ENCODE data around the gene HCRT. TPM values are rescaled to one million over a fixed set of nuclear protein-coding genes. Genes with fewer than 3 reads are reported as not detected.

The HCRT gene
- total and polyA plus RNA-seq, 5 donors = not detected

- Histone ChIP-seq H3K4me3 (ENCODE audit: low read length) (no peak overlapping the region), H3K27me3 (ENCODE audit: control insufficient read depth, insufficient read depth) (no peaks in the 10 kb centered on the region), H3K9me3 (ENCODE audit: control insufficient read depth, low read length) (no peaks in the 10 kb centered on the region), H3K4me1 (ENCODE audit: control insufficient read depth, insufficient read depth, low read length) (peaks cover 4% of the 10 kb centered on the region), H3K27ac (ENCODE audit: low read length) (no peak overlapping the region)
- ATAC-seq (no peak), DNase-seq (no peak)
- 93% methylated on average over 8 of the region's 8 CpGs for WGBS
- intact Hi-C loops (cut with DNase I) = no loop called here
These were observed 12.4 kb upstream of the HCRT start for GRCh38 chr17:42197564-42198156.

DNA sequence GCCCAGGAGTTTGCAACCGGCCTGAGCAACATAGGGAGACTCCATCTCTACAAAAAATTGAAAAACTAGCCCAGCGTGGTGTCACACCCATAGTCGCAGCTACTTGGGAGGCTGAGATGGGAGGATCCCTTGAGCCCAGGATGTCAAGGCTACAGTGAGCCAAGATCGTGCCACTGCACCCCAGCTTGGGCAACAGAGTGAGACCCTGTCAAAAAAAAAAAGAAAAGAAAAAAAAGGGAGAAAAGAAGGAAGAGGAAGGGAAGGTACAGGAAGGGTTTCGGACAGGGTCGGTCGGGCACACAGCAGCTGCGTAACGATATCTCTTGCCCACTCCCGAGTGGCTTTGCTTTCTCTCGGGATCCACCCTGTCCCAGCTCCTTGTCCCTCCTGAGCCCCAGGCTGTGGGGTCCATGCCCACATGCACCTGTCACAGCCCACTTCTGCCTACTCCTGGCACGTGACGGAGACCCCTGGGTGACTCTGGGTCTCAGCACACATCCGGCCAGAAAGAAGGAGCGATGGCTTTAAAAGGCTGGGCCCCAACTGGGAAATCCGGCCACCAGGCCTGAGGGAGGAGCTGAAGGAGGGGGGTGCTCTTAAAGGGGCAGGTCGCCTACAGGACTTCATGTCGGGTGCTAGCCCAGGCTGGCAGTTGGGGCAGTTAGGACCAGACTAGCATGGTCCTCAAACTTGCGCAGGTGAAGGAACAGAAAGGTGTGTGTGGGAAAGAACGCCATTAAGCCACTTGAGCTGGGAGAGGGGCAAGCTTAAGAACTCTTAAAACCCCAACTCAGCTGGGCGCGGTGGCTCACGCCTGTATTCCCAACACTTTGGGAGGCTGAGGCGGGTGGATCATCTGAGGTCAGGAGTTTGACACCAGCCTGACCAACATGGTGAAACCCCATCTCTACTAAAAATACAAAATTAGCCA lies 9.0 kb upstream of the HCRT start, which contains the start of gene GHDC:
Gene GHDC, minus strand, starts transcription at position 526 of the 931 bp plus-strand sequence. CDS start 913 bp downstream, outside the sequence.
- intact Hi-C loops (cut with DNase I) = no loop called here
- peak; percentile 85 to 93 (median 91) for DNase-seq
- ATAC-seq = peak; percentile 96
- 24% methylated on average over 24 of the region's 24 CpGs for WGBS
- H3K4me3 ChIP-seq (ENCODE audit: low read length) = peak within 1 kb of the TSS; percentile 88
- no peaks in the 10 kb centered on the region for H3K9me3 ChIP-seq (ENCODE audit: control insufficient read depth, low read length)
- H3K27me3 ChIP-seq (ENCODE audit: control insufficient read depth, insufficient read depth) = no peaks in the 10 kb centered on the region
- peak within 1 kb of the TSS; percentile 97 for H3K27ac ChIP-seq (ENCODE audit: low read length)
- H3K4me1 ChIP-seq (ENCODE audit: control insufficient read depth, insufficient read depth, low read length) = no peaks in the 10 kb centered on the region

DNA sequence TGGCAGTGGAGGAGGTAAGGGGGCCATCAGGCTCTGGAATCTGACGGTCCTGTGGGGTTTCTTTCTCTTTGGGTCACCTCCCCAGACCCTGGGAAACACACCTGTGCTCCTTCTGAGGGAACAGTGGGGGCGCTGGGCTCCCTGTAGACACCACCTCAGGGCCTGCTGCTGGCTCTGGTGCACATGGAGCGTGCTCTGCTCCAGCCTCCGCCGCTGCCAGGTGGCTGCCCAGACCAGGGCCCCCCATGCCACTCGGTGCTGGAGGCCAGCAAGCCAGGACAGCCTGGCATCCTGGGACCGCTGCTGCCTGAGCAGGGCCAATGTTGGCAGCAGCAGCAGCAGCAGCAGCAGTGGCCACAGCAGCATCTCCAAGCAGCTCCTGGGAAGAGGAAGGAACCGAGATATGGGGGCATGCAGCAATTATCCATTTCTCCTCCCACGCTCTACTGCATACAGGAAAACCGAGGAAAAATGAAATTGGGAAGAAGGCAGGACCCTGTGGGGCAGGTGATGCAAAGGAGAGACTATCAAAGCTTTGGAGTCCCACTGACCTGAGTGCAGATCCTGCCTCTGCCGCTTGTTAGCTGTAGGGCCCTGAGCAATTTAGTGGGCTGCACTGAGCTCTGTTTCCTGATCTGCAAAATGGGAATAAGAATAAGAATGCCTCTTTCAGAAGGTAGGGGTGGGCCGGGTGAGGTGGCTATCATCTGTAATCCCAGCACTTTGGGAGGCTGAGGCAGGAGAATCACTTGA lies 8.1 kb upstream of the HCRT start:
- Histone ChIP-seq H3K4me1 (ENCODE audit: control insufficient read depth, insufficient read depth, low read length) (no peaks in the 10 kb centered on the region), H3K27ac (ENCODE audit: low read length) (no peak overlapping the region), H3K27me3 (ENCODE audit: control insufficient read depth, insufficient read depth) (no peaks in the 10 kb centered on the region), H3K4me3 (ENCODE audit: low read length) (peak overlapping the region; percentile 88), H3K9me3 (ENCODE audit: control insufficient read depth, low read length) (no peaks in the 10 kb centered on the region)
- DNase-seq (peak in 1 of 3 donors; percentile 37), ATAC-seq (peak in 1 of 2 donors; percentile 16)
- intact Hi-C loops (cut with DNase I) = no loop called here
- WGBS = 72% methylated on average over 12 of the region's 12 CpGs

GRCh38 chr17:42192189-42193126 lies 7.2 kb upstream of the HCRT start:
- intact Hi-C loops (cut with DNase I) = no loop called here
- peak in 1 of 3 donors; percentile 40 for DNase-seq
- H3K9me3 ChIP-seq (ENCODE audit: control insufficient read depth, low read length) = no peaks in the 10 kb centered on the region
- no peaks in the 10 kb centered on the region for H3K4me1 ChIP-seq (ENCODE audit: control insufficient read depth, insufficient read depth, low read length)
- no peak overlapping the region for H3K27ac ChIP-seq (ENCODE audit: low read length)
- H3K4me3 ChIP-seq (ENCODE audit: low read length) = no peak overlapping the region
- WGBS = 91% methylated on average over 23 of the region's 23 CpGs
- no peak for ATAC-seq
- H3K27me3 ChIP-seq (ENCODE audit: control insufficient read depth, insufficient read depth) = no peaks in the 10 kb centered on the region

GRCh38 chr17:42191275-42191608 lies 6.0 kb upstream of the HCRT start:
- no peak overlapping the region for H3K27ac ChIP-seq (ENCODE audit: low read length)
- ATAC-seq = no peak
- H3K4me1 ChIP-seq (ENCODE audit: control insufficient read depth, insufficient read depth, low read length) = no peaks in the 10 kb centered on the region

GRCh38 chr17:42190491-42191274 lies 5.4 kb upstream of the HCRT start:
- Histone ChIP-seq H3K27ac (ENCODE audit: low read length) (no peak overlapping the region), H3K4me1 (ENCODE audit: control insufficient read depth, insufficient read depth, low read length) (no peaks in the 10 kb centered on the region), H3K27me3 (ENCODE audit: control insufficient read depth, insufficient read depth) (no peaks in the 10 kb centered on the region), H3K4me3 (ENCODE audit: low read length) (no peak overlapping the region), H3K9me3 (ENCODE audit: control insufficient read depth, low read length) (no peaks in the 10 kb centered on the region)
- ATAC-seq (no peak), DNase-seq (peak in 1 of 3 donors; percentile 40)
- WGBS = 92% methylated on average over 17 of the region's 17 CpGs
- intact Hi-C loops (cut with DNase I) = no loop called here

More at GRCh38 chr17:42191275-42191608, 6.0 kb upstream of the HCRT start:
- Histone ChIP-seq H3K4me3 (ENCODE audit: low read length) (no peak overlapping the region), H3K9me3 (ENCODE audit: control insufficient read depth, low read length) (no peaks in the 10 kb centered on the region), H3K27me3 (ENCODE audit: control insufficient read depth, insufficient read depth) (no peaks in the 10 kb centered on the region)
- intact Hi-C loops (cut with DNase I) = no loop called here
- no peak for DNase-seq
- 95% methylated on average over 5 of the region's 5 CpGs for WGBS

GRCh38 chr17:42189651-42189965 lies 4.4 kb upstream of the HCRT start:
- Histone ChIP-seq H3K27me3 (ENCODE audit: control insufficient read depth, insufficient read depth) (no peaks in the 10 kb centered on the region), H3K4me1 (ENCODE audit: control insufficient read depth, insufficient read depth, low read length) (no peaks in the 10 kb centered on the region), H3K9me3 (ENCODE audit: control insufficient read depth, low read length) (no peaks in the 10 kb centered on the region), H3K4me3 (ENCODE audit: low read length) (no peak overlapping the region), H3K27ac (ENCODE audit: low read length) (no peak overlapping the region)
- 78% methylated on average over 11 of the region's 11 CpGs for WGBS
- intact Hi-C loops (cut with DNase I) = no loop called here
- DNase-seq = no peak
- ATAC-seq = no peak

- H3K27ac ChIP-seq (ENCODE audit: low read length) = no peak overlapping the region
- H3K27me3 ChIP-seq (ENCODE audit: control insufficient read depth, insufficient read depth) = no peaks in the 10 kb centered on the region
- H3K4me3 ChIP-seq (ENCODE audit: low read length) = no peak overlapping the region
- no peaks in the 10 kb centered on the region for H3K9me3 ChIP-seq (ENCODE audit: control insufficient read depth, low read length)
- no peaks in the 10 kb centered on the region for H3K4me1 ChIP-seq (ENCODE audit: control insufficient read depth, insufficient read depth, low read length)
- intact Hi-C loops (cut with DNase I) = no loop called here
- ATAC-seq = no peak
- 81% methylated on average over 19 of the region's 19 CpGs for WGBS
- peak in 1 of 3 donors; percentile 43 for DNase-seq
These were observed 3.7 kb upstream of the HCRT start for GRCh38 chr17:42188749-42189650.

DNA sequence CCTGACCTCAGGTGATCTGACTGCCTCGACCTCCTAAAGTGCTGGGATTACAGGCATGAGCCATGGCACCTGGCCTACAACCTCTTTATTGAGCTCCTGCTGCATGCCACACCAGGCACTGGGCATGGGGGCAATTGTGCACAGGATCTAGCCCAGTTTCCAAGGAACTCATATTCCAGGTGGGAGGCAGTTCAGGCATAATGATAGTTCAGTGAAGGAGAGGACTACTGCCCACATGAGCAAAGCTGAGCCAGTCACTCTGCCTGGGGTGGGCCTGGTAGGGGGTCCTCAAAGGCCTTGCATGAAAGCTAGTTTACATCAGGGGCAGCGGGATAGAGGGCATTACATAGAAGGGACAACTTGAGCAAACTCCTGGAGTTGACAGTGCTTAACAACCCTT lies 2.6 kb upstream of the HCRT start:
- ATAC-seq (no peak), DNase-seq (peak in 1 of 3 donors; percentile 0)
- Histone ChIP-seq H3K4me3 (ENCODE audit: low read length) (no peak overlapping the region), H3K27me3 (ENCODE audit: control insufficient read depth, insufficient read depth) (no peaks in the 10 kb centered on the region), H3K4me1 (ENCODE audit: control insufficient read depth, insufficient read depth, low read length) (no peaks in the 10 kb centered on the region), H3K9me3 (ENCODE audit: control insufficient read depth, low read length) (no peaks in the 10 kb centered on the region), H3K27ac (ENCODE audit: low read length) (no peak overlapping the region)
- intact Hi-C loops (cut with DNase I) = loop anchor here in 1 of 4 donors (2.0 kb wide), 1 partner anchor 21 kb away; no protein-coding TSS in a partner anchor
- WGBS = 71% methylated on average over 2 of the region's 2 CpGs
